Measurements from ENCODE around the gene ARR3.
"Not testable (repeated sequence)": the region's sequence is repeated elsewhere in the genome, so short reads cannot be mapped to it uniquely, and the experiment has no call there.

Gene ARR3

DNA sequence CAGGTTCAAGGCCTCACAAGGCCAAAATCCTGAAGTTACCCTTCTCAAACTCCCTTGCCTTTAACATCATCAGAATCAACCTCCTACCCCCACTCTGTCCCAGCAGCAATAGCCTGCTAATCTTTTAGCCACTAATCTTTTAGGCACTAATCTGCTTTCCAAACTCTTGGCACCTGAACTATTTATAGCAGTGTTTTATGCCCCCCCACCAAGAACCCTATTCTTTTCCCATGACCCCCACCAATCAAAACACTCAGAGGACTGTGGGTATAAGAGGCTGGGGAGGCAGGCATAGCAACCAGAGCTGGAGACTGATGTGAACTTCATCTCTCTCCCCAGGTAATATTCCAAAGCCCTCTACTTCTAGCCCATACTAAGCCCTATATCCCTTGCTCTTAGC, at the start of gene ARR3:
Gene ARR3, plus strand, starts transcription at position 301 of the 400 bp plus-strand sequence. CDS start 1,052 bp downstream, outside the sequence.
- no peak for DNase-seq (ENCODE audit: low read depth)

DNA sequence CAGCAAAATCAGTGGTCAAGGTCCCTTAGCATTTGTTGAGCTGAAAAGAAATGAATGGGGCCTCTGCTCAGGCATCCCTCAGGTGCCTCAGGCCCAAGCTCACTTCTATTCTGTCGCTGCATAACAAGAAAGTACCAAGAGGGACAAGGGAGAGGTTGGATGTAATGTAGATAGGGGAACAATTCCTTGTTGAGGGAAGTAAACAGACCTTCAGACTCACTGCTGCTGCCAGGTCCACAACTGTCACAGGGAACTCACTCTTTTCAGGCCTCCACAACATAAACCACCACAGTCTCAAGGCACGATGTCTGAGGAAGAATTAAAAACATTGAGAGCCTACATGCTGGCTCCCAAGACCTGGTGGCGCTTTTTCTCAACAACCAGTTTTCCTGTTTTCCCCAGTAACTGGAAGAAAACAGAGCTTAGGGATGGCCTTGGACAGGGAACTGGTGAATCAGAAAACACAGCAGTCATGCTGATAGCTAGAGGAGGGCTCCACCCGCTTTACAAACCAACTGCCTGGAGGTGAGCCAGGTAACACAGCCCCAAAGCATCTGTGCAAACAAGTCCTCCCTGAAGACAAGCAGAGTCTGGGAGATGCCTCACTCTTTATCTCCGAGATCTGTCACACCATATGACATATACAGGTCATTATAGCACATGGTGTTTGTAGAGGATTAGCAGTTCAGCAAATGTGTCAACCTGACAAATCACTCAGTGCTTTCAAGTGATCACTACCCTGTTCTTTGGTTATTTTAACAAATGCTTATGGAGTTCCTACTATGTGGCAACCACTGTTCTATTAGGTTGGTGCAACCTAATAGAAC, 48.0 kb upstream of the ARR3 start:
- no peak for DNase-seq (ENCODE audit: low read depth)

DNA sequence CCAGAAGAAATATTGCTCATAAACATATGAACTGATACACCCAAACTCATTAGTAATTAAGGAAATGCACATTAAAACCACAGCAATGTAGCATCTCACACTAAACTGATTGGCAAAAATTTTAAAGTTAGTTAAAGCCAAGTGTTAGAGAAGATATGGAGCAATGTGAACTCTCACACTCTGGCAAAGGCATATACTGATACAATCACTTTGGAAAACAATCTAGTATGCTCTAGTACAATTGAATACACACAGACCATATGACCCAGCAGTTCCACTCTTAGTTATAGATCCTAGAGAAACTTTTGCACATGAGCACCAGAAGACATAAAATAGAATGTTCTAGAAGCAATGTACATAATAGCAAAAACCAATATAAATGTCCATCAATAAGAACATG, 42.1 kb upstream of the ARR3 start:
- no peak for DNase-seq (ENCODE audit: low read depth)

DNA sequence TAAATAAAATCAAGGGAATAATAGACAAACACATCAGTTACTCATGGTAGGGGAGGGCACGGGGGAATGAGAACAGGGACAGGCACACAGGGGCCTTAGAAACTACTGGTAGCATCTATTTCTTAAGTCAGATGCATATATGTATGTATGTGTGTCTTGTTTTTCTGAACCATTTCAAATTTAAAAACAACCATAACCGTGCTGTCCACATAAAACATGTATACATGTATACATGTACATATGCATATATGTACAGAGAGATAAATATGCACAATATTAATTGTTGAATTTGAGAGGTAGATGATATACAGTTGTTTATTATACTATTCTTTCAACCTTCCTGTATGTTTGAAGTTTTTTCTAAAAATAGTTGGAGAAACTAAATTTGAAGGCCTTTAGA, 41.4 kb upstream of the ARR3 start:
- no peak for DNase-seq (ENCODE audit: low read depth)

DNA sequence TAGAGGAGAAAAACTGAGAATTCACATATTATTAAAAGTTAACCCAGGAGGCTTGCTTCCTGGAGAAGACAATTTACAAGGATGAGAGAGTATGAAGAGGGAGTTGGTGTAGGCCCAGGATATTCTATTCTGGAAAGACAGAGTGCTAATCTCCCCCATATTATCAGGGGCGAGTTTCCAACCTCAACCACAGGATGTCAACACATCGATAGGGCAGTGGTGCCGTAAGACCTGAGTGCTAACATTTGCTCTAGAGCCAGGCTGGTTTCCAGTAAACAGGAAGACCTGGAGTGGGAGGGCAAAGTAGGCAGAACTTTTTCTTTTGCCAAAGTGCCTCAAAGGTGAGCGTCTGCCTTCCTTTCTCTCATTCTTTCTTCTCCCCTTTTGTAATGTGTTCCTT, 36.5 kb upstream of the ARR3 start:
- DNase-seq (ENCODE audit: low read depth): no peak

DNA sequence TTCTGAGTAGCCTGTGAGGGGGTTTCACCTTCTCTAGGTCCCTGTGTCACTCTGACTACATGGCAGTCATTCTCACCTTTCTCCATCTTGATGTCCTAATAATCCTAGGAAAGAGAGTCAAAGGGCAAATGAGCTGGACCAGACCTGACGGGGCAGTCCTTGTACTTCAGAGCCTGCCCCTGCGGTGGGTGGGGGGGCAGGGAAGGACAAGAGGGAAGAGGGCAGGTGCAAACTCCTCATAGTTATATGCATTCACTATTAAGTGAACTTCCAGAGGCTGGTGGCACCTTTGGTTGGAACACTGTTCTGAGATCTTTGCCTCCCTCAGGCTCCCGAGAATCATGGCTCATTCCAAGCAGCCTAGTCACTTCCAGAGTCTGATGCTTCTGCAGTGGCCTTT, 33.8 kb upstream of the ARR3 start, which contains the start of gene AWAT1:
Gene AWAT1, plus strand, starts transcription at position 301 of the 400 bp plus-strand sequence. Its CDS starts 41 bp downstream, at position 342.
- DNase-seq (ENCODE audit: low read depth): no peak

DNA sequence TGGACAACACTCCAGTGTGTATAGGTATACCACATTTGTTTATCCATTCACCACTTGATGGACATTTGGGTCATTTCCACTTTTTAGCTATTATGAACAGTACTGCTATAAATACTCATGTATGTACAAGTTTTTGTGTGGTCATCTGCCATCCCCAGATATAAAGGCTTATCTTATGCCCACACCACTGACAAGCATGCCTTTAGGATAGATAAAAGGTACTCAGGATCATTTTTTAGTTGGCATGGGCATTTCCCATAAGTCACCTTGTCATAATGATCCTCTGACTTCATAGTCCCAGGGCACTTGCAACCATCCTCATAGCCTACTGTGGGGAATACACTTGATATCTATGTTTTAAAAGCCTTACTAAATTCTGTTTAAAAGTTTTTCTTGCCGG, 27.4 kb upstream of the ARR3 start:
- no peak for DNase-seq (ENCODE audit: low read depth)

DNA sequence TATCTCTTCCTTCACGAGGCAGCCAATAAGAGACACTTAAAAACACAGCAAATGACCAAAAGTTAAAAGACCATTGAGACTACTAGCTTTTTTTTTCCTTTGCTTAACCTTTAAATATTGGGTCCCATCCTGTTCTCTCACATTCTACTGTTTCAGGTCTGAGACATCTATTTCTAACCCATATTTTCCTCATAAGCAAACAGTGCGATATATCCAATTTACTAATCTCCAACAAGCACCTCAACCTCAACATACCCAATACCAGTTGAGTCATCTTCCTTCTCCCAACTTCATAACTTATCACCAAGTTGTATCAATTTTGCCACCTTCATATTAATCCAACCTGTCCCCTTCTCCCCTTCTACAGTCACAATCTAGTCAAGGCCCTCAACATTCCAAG, 26.6 kb upstream of the ARR3 start:
- no peak for DNase-seq (ENCODE audit: low read depth)

DNA sequence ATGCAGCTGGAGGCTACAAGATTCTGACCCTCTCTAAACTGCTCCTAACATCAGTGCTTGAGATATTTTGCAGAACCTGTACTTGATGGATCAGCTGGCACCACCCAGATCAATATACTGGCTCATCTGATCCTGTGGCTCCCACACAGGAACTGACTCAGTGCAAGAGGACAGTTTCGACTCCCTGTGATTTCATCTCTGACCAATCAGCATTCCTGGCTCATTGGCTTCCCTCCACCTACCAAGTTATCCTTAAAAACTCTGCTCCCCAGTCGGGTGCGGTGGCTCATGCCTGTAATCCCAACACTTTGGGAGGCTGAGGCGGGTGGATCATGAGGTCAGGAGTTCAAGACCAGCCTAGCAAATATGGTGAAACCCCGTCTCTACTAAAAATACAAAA, 24.5 kb upstream of the ARR3 start:
- not testable (repeated sequence) for DNase-seq (ENCODE audit: low read depth)

DNA sequence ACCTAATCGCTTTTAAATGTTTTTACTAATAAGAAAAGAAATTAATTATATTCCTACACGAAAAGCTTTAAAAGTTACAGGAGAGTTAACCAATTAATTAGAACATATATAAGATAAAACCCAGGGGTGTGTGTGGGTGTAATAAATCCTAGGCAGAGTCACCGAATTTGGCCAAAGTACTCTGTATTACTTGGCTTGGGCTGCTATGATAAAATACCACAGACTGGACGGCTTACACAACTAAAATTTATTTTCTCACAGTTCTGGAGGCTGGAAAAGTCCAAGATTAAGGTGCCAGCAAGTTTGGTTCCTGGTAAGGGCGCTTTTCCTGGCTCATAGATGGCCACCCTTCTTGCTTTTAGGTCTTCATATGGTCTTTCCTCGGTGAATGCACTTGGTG, 23.3 kb upstream of the ARR3 start:
- DNase-seq (ENCODE audit: low read depth): no peak

DNA sequence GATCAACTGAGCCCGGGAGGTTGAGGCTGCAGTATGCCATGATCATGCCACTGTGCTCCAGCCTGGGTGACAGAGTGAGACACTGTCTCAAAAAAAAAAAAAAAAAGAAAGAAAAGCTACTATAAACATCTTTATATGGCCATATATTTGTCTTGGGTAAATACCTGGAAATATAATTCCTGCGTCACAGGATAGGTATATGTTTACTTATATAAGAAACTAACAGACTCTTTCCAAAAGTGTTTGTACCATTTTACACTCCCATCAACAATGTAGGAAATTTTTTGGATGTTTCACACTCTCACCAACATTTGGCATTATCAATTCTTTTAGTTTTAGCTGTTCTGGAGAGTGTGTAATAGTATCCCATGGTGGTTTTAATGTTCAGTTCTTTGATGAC, 20.9 kb upstream of the ARR3 start:
- DNase-seq (ENCODE audit: low read depth): no peak

DNA sequence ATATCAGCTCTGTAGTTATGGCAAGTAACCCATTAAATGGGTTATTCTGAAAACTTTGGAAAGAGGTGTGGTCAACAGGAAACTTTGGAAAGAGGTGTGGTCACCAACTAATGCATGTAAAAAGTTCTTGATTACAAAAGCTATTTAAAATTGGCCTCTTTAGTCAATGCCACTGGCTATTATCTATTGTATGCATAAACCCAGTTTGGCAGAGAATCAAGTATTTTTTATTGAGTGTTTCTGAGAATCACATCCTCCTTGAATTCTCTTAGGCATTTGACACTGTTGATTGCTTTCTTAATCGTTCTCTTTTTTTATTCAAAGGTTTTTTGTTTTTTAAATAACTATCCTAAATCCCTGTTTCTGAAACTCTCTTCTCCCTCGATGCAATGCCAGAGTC, 15.6 kb upstream of the ARR3 start:
- no peak for DNase-seq (ENCODE audit: low read depth)

DNA sequence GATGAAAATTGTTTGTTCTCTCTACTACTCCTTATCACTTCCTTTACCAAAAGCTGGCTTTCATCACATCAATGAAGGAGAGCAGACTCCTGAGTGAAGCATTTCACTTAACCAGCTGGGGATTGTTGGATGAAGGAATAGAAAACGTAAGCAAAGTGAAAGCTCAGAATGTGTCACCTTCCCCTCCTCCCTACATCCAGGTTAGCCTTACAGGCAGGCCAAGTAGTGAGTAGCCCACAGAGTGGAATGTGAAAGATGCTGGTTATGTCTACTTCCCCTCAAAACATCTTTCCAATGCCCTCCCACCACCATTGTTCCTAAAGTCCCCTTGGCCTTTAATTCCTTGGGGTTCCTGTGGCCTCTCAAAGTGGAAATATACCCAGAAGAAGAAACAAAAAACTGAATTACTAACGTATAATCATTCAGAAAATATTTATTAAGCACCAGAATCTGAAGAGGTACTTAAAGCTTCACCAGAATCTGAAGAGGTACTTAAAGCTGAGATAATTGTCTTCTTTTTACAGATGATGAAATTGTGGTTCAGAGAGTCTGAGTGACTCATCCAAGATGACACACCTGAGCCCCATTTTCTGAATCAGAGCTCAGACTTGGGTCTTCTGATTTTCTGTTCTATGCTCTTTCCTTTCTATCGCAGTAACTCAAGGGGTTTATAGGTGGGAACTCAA, 14.6 kb upstream of the ARR3 start:
- no peak for DNase-seq (ENCODE audit: low read depth)

DNA sequence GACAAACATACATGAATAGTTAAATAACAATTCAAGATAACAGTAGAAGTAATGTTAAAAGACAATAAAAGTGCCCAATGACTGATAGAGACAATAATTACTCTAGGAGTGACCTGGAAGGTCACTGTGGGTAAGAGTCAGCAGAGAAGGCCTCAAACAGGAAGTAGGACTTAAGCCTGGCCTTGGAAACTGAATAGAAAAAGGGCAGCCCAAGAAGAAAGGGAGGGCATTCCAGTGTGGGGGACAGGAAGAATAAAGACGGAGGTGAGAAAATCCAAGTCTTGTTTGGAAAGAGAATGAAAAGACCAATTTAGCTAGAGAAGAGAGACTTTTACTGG, 14.1 kb upstream of the ARR3 start:
- DNase-seq (ENCODE audit: low read depth): no peak

DNA sequence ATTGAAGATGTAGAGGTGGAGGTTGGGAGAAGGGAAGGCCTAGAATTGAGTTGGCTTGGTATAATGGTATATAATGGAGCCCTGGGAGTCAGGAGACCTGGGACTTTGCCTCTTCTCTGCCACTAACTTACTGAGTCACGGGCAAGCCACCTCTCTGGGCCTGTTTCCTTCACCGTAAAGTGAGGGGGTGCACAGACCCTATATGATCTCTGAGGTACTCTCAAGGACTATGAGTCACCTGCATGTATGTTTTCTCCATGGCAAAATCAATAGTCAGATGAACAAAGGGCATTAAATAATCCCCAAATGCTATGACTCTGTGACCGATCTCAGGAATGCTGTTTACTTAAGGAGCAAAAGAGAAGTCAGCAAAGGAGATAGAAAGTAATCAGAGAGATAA, 13.2 kb upstream of the ARR3 start:
- DNase-seq (ENCODE audit: low read depth): no peak

DNA sequence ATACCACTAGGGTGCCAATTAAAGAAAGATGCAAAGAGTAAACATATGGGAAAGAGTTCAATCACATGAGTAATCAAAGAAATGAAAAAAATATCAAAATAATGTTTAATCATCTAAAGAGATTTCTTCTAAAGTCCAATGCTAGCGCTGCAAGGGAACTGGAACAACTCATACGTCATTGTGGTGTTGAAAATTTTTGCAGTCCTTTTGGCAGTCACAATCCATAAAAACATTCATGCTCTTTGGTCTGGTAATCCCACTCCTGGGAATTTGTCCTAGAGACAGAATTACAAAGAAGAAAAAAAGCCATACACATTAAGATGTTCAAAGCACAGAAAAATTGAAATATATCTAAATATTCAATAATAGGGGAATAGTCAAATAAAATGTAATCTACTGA, 12.7 kb upstream of the ARR3 start:
- no peak for DNase-seq (ENCODE audit: low read depth)

DNA sequence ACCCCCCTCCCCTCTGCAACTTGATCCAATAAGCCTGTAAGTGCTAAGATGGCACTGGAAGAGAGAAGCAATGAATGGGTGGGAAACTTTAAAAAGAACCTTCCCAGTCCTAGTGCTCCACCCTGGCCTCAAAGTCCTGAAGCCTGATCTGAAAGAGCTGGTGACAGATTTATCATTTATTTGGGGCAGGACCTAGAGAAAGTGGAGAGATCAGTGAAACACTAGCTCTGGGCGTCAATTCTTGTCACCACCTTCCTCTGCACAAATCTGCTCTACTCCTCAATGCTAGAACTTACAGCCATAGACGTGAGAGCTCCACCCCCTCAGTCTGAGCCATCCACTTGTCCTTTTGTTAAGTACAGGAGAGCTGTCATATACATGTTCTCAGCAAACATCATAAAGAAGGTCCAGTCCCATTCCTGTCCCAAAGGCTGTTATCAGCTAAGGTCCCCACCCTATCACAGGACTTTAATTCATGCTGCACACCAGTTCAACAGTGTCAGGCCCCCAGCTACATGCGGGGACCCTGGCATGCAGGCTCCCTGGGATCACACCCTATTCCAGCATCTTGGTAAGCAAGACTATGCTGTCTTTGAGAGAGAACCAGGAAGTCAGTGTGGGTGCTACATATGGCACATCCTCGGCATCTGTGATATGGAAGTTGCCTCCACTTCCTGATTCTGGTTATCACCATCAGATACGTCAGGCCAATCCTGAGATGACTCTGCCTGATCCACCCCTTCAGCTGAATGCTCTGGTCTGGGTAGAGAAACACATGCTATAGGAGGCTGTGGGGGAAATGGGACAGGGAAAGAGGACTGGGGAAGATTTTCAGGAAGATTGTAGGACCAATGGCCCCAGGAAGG, 10.5 kb upstream of the ARR3 start:
- DNase-seq (ENCODE audit: low read depth): no peak

DNA sequence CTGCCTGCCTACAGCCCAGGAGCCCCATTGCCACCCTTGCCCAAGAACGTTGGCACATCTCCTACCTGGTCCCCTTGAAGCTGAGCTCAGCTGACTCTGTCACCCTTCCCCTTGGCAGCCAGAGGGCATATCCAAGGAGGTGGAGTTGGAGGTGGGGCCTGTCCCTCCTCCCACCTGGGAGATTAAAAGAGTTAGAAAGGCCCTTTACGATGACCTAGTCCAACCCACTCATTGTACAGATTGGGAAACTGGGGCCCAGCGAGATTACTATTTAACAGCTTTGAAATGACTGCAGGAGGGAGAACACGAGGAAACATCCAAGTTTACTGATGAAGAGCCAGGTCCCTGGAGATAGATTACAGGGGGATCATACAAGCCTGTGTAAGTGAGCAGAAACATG, 8.0 kb upstream of the ARR3 start, which contains the start of gene P2RY4:
Gene P2RY4, minus strand, starts transcription at position 101 of the 400 bp plus-strand sequence. CDS start 580 bp downstream, outside the sequence.
- no peak for DNase-seq (ENCODE audit: low read depth)

DNA sequence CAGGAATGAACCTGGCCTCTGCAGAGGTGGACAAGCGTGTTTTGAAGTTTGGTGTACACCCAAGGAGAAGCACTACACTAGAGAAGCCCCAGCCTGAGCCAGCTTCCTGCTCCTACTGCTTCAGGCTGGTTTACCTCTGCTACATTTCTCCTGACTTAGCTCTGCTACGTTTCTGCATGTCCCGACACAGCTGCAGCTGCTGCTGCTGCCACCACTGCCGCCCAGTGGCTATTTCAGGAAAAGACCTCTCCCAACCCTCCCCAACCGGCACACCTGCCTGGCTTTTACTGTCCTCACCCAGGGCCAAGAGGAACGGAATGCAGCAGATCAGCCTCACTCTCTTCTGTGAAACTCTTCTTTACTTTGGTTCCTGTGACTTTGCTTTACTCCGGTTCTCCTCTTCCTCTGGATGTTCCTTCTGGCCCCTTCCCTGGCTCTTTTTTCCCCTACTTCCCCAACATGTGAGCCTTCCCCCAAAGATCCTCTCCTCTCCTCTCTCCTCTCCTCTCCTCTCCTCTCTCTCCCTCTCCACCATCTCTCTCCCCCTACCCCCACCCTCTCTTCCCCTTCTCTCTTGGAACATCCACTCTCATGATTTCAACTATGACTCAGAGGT, 5.1 kb upstream of the ARR3 start:
- no peak for DNase-seq (ENCODE audit: low read depth)

DNA sequence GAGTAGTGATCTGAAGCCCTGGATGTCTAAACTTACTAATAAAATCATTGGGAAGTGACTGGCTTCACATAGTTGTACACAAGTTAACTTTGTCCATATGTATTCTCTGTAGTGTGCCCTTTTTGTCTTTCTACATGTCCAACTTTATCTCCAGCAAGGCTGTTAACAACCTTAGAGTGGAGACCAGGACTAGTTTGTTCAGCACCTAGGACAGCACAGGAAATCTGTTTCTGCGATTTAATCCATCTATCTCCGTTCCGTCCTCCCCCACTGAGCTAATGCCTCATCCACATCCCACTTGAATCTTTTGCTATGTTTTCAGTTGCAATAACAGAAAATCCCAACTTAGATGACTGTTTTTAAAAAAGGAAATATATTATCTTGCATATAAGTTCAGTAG, 3.4 kb upstream of the ARR3 start:
- no peak for DNase-seq (ENCODE audit: low read depth)

DNA sequence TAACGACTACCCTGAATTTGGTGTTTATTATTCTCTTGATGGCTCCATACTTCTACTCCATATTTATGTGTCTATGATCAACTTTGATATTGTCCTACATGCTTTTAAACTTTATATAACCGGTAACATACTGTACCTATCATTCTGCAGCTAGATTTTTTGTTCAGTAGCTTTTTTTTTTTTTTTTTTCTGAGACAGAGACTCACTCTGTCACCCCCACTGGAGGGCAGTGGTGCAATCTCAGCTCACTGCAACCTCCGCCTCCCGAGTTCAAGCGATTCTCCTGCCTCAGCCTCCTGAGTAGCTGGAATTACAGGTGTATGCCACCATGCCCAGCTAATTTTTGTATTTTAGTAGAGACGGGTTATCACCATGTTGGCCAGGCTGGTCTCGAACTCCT, 5.9 kb downstream of the ARR3 start:
- not testable (repeated sequence) for DNase-seq (ENCODE audit: low read depth)

DNA sequence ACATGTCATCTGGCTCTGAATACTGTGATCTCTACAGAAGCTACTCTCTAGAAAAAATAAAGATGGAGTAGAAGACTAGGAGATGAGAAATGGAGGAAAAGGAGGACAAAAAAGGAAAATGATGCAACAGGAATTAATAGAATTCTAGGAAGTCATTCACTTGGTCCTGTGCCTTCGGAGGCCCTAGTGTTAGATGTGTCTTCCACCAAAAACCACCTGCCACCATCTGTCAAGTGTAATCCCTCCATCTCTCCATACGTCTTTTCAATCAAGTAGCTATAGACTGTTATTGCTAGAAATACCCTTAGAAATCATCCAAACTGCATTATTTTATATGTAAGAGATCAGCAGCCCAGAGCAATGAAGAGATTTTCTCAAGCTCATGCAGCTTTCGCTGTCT, 10.9 kb downstream of the ARR3 start:
- DNase-seq (ENCODE audit: low read depth): no peak

All from stimulated activated CD4-positive, alpha-beta T cell treated with anti-CD3 and anti-CD28 coated beads, Interleukin-2, amount 100 ng/mL, for 4 hours (primary cell).